HepG2 (cell line): ENCODE data around the gene BABAM2. TPM values are rescaled to one million over a fixed set of nuclear protein-coding genes. Genes with fewer than 3 reads are reported as not detected.

Experiments used
- IKZF1 ChIP-seq: fragments of 450-650 bp; IDR thresholded peaks from 2 replicates; pipeline ENCODE4 v1.7.1; 2016
- KLF12 ChIP-seq: sonication (generic); formaldehyde crosslinking; IDR thresholded peaks from 2 replicates; pipeline ENCODE4 v1.4.0; 2020; ENCODE audit warnings: missing genetic modification reagents, borderline replicate concordance
- MED13 ChIP-seq: sonication (generic); formaldehyde crosslinking; IDR thresholded peaks from 2 replicates; pipeline ENCODE4 v1.5.0; 2020; ENCODE audit warnings: missing genetic modification reagents
- MLLT10 ChIP-seq: sonication (generic); formaldehyde crosslinking; IDR thresholded peaks from 2 replicates; pipeline ENCODE4 v1.4.0; 2020; ENCODE audit warnings: missing genetic modification reagents
- MTA1 ChIP-seq: sonication (generic); formaldehyde crosslinking; IDR thresholded peaks from 2 replicates; pipeline ENCODE4 v1.4.0; 2020; ENCODE audit warnings: missing genetic modification reagents, mild to moderate bottlenecking, borderline replicate concordance
- NFIB ChIP-seq: sonication (generic); formaldehyde crosslinking; IDR thresholded peaks from 2 replicates; pipeline ENCODE4 v1.9.0; 2021; ENCODE audit warnings: missing genetic modification reagents, mild to moderate bottlenecking, borderline replicate concordance
- PAF1 ChIP-seq: IDR thresholded peaks from 2 replicates; pipeline ENCODE4 v1.6.1; 2016; ENCODE audit warnings: missing genetic modification reagents, missing compliant biosample characterization
- PAXIP1 ChIP-seq: sonication (generic); formaldehyde crosslinking; conservative IDR thresholded peaks from 2 replicates; pipeline ENCODE4 v1.4.0; 2020; ENCODE audit warnings: mild to moderate bottlenecking, missing genetic modification reagents, moderate library complexity
- RXRB ChIP-seq: IDR thresholded peaks from 2 replicates; pipeline ENCODE4 v1.6.1; 2016; ENCODE audit warnings: borderline replicate concordance, missing genetic modification reagents, missing compliant biosample characterization
- SMAD3 ChIP-seq: sonication (generic); formaldehyde crosslinking; IDR thresholded peaks from 2 replicates; pipeline ENCODE4 v1.4.0; 2020; ENCODE audit warnings: missing genetic modification reagents
- SRSF1 ChIP-seq: fragments of 200-400 bp; formaldehyde crosslinking; optimal IDR thresholded peaks from 2 replicates; pipeline ENCODE3; 2017; ENCODE audit warnings: mild to moderate bottlenecking, low read depth, low read length, moderate library complexity
- WIZ ChIP-seq: sonication (generic); formaldehyde crosslinking; IDR thresholded peaks from 2 replicates; pipeline ENCODE4 v1.5.1; 2020; ENCODE audit warnings: mild to moderate bottlenecking, missing genetic modification reagents
- YEATS2 ChIP-seq: sonication (generic); formaldehyde crosslinking; IDR thresholded peaks from 2 replicates; pipeline ENCODE4 v1.4.0; 2020; ENCODE audit warnings: missing genetic modification reagents, borderline replicate concordance
- ZBTB42 ChIP-seq: sonication (generic); formaldehyde crosslinking; IDR thresholded peaks from 2 replicates; pipeline ENCODE4 v1.5.0; 2020; ENCODE audit warnings: mild to moderate bottlenecking, missing genetic modification reagents
- ZNF17 ChIP-seq: sonication (generic); formaldehyde crosslinking; IDR thresholded peaks from 2 replicates; pipeline ENCODE4 v1.5.0; 2020; ENCODE audit warnings: mild to moderate bottlenecking, missing genetic modification reagents
- ZNF317 ChIP-seq: sonication (generic); formaldehyde crosslinking; IDR thresholded peaks from 2 replicates; pipeline ENCODE4 v1.5.0; 2020; ENCODE audit warnings: mild to moderate bottlenecking, missing genetic modification reagents
- ZNF331 ChIP-seq: sonication (generic); formaldehyde crosslinking; IDR thresholded peaks from 2 replicates; pipeline ENCODE4 v1.4.0; 2020; ENCODE audit warnings: missing genetic modification reagents
- ZNF567 ChIP-seq: sonication (generic); formaldehyde crosslinking; IDR thresholded peaks from 2 replicates; pipeline ENCODE4 v1.8.1; 2023; ENCODE audit warnings: mild to moderate bottlenecking, missing genetic modification reagents, borderline replicate concordance
- ZNF597 ChIP-seq: sonication (generic); formaldehyde crosslinking; IDR thresholded peaks from 2 replicates; pipeline ENCODE4 v1.5.0; 2020; ENCODE audit warnings: missing genetic modification reagents
- ZNF616 ChIP-seq: sonication (generic); formaldehyde crosslinking; IDR thresholded peaks from 2 replicates; pipeline ENCODE4 v1.5.0; 2020; ENCODE audit warnings: low read depth, mild to moderate bottlenecking, missing genetic modification reagents
- ZNF709 ChIP-seq: sonication (generic); formaldehyde crosslinking; IDR thresholded peaks from 2 replicates; pipeline ENCODE4 v1.5.0; 2020; ENCODE audit warnings: mild to moderate bottlenecking, missing genetic modification reagents
- ZNF746 ChIP-seq: sonication (generic); formaldehyde crosslinking; IDR thresholded peaks from 2 replicates; pipeline ENCODE4 v1.8.0; 2022; ENCODE audit warnings: mild to moderate bottlenecking, missing genetic modification reagents
- ZNF772 ChIP-seq: sonication (generic); formaldehyde crosslinking; IDR thresholded peaks from 2 replicates; pipeline ENCODE4 v1.5.0; 2020; ENCODE audit warnings: mild to moderate bottlenecking, missing genetic modification reagents
- ZNF83 ChIP-seq: sonication (generic); formaldehyde crosslinking; IDR thresholded peaks from 2 replicates; pipeline ENCODE4 v1.4.0; 2020; ENCODE audit warnings: missing genetic modification reagents, mild to moderate bottlenecking, borderline replicate concordance
- ZZZ3 ChIP-seq: sonication (generic); formaldehyde crosslinking; IDR thresholded peaks from 2 replicates; pipeline ENCODE4 v1.4.0; 2020; ENCODE audit warnings: missing genetic modification reagents, mild to moderate bottlenecking, borderline replicate concordance
- polyA plus RNA-seq, 8 experiments: library from polyadenylated mRNA; depleted of rRNA in 3 of 8; stranded (reverse) in 7 of 8; unstranded in 1 of 8; fragments of >200 nt; fragmentation: Illumina TruSeq in 4 of 8; extraction: Trizol in 4 of 8; gene quantifications; 2 replicates each; pipeline versions ENCODE4 v1.2.1 to v1.2.3, GENCODE V29; 2011 to 2016; ENCODE audit warnings: low read depth in 4 of 8, missing spikeins in 1 of 8, mixed read lengths in 1 of 8; ENCODE audit not compliant: insufficient read depth in 1 of 8
- total RNA-seq, 5 experiments: library from RNA; depleted of rRNA; stranded (reverse); fragments of >200 nt; fragmentation: Illumina TruSeq; extraction: Trizol; gene quantifications; 2 replicates each; pipeline ENCODE4 v1.2.3, GENCODE V29; 2016; ENCODE audit warnings: low read depth in 1 of 5
- TF ChIP-seq, protein P1 (sequence below): sonication (generic); formaldehyde crosslinking; IDR thresholded peaks from 2 replicates; pipeline ENCODE4 v1.8.0; 2022; ENCODE audit warnings: missing genetic modification reagents, mild to moderate bottlenecking, moderate library complexity, borderline replicate concordance

The BABAM2 gene
- total and polyA plus RNA-seq, 2 of the 13 experiments (the other 11 are each of a cell fraction or from before 2014, with no cell fraction given) = 24.9 to 28.0 TPM

DNA sequence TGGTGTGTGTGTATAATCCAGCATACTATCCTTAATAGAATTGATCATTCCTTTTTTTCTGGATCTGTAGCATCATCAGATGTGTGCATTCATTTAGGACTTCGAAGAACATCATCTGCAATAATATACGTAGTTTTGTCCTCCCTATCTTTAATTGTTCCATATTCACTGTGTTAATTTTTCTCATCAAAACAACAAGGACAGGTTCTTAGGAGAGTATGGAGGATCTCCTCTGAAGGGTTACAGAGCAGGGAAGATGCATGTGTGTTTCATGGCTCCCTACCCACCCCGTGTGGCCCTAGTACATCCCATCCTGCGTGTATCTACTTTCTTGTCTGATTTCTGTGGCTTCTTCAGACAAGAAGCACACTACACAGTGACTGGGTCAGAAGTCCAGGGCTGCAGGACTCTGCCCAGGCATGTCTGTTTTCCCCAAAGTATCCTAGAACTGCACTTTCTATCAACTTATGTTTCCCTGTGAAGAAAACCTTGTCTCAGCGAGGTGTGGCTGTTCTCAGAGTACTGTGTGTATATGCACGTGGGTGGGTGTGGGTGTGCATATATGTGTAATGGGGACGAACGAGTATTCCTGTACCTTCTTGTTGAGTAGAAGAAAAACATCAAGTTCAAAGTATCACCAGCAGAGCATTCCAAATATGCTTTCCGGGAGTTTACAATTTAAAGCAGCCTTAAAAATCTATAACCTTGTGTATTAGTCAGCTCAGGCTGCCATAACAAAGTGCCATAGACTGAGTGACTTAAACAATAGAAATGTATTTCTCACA is 281.8 kb downstream of the BABAM2 start (continued):
- TF ChIP-seq, protein P1, sequence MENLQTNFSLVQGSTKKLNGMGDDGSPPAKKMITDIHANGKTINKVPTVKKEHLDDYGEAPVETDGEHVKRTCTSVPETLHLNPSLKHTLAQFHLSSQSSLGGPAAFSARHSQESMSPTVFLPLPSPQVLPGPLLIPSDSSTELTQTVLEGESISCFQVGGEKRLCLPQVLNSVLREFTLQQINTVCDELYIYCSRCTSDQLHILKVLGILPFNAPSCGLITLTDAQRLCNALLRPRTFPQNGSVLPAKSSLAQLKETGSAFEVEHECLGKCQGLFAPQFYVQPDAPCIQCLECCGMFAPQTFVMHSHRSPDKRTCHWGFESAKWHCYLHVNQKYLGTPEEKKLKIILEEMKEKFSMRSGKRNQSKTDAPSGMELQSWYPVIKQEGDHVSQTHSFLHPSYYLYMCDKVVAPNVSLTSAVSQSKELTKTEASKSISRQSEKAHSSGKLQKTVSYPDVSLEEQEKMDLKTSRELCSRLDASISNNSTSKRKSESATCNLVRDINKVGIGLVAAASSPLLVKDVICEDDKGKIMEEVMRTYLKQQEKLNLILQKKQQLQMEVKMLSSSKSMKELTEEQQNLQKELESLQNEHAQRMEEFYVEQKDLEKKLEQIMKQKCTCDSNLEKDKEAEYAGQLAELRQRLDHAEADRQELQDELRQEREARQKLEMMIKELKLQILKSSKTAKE (CRISPR knock-in tag) = no peak
- 0 out of 2 replicates have a peak, but pooled peaks have one; percentile 35 for TF ChIP-seq ZNF567 (CRISPR knock-in tag)
- TF ChIP-seq ZNF331 (CRISPR knock-in tag) = no peak
- no peak for TF ChIP-seq ZNF317
- no peak for TF ChIP-seq MTA1 (CRISPR knock-in tag)
- no peak for TF ChIP-seq ZNF616 (CRISPR knock-in tag)
- TF ChIP-seq PAXIP1 (CRISPR knock-in tag) = peak; percentile 66
- TF ChIP-seq ZBTB42 (CRISPR knock-in tag) = no peak
- no peak for TF ChIP-seq SMAD3 (CRISPR knock-in tag)
- no peak for TF ChIP-seq PAF1 (CRISPR knock-in tag)
- TF ChIP-seq IKZF1 = no peak
- no peak for TF ChIP-seq WIZ (CRISPR knock-in tag)
- TF ChIP-seq ZNF597 (CRISPR knock-in tag) = no peak
- no peak for TF ChIP-seq ZNF746 (CRISPR knock-in tag)
- peak; percentile 41; the same call in 1 of the 2 replicates for TF ChIP-seq YEATS2 (CRISPR knock-in tag)
- no peak for TF ChIP-seq SRSF1
- no peak for TF ChIP-seq ZNF83 (CRISPR knock-in tag)
- TF ChIP-seq MED13 (CRISPR knock-in tag) = no peak
- TF ChIP-seq NFIB (CRISPR knock-in tag) = no peak
- no peak for TF ChIP-seq ZNF772 (CRISPR knock-in tag)
- TF ChIP-seq ZNF17 (CRISPR knock-in tag) = no peak
- TF ChIP-seq RXRB (CRISPR knock-in tag) = no peak
- no peak for TF ChIP-seq ZZZ3
- TF ChIP-seq KLF12 (CRISPR knock-in tag) = no peak
- no peak for TF ChIP-seq ZNF709 (CRISPR knock-in tag)
- TF ChIP-seq MLLT10 (CRISPR knock-in tag) = no peak
